ENCODE results near the gene DPP10.

DPP10 gene

DNA sequence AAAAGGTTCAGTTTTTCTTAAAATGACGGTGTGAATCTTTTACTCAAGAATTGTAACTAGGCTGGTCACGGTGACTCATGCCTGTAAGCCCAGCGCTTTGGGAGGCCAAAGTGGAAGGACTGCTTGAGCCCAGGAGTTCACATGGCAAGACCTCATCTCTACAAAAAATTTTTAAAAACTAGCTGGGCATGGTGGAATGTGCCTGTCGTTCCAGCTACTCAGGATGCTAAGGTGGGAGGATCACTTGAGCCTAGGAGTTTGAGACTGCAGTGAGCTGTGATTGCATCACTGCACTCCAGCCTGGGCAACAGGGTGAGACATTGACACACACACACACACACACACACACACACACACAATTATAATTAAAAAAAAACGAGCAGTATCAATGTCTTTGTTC is 369.8 kb downstream of the DPP10 start:
- TF ChIP-seq SP3 (tag by site-specific recombination; IDR thresholded peaks at IDR 0.05) (no peak), ZNF501 (tag by site-specific recombination; IDR thresholded peaks at IDR 0.05) (no peak), BCL11B (tag by site-specific recombination; IDR thresholded peaks at IDR 0.05; ENCODE audit: low read depth) (no peak), MZF1 (tag by site-specific recombination; IDR thresholded peaks at IDR 0.05; ENCODE audit: borderline replicate concordance) (no peak), PBX3 (CRISPR knock-in tag; IDR thresholded peaks at IDR 0.05) (no peak)
- TF ChIP-seq, protein P1, sequence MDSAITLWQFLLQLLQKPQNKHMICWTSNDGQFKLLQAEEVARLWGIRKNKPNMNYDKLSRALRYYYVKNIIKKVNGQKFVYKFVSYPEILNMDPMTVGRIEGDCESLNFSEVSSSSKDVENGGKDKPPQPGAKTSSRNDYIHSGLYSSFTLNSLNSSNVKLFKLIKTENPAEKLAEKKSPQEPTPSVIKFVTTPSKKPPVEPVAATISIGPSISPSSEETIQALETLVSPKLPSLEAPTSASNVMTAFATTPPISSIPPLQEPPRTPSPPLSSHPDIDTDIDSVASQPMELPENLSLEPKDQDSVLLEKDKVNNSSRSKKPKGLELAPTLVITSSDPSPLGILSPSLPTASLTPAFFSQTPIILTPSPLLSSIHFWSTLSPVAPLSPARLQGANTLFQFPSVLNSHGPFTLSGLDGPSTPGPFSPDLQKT (IDR thresholded peaks at IDR 0.05; ENCODE audit: borderline replicate concordance, low read depth, low read length): no peak
- Histone ChIP-seq H3K36me3 (ENCODE audit: control insufficient read depth in 2 of 2, insufficient read depth in 1 of 2, low read length in 2 of 2) (no peaks in the 10 kb centered on the region), H3K4me1 (ENCODE audit: control insufficient read depth, insufficient read depth, low read length) (no peaks in the 10 kb centered on the region), H3K4me3 (ENCODE audit: low read depth, low read length) (no peak overlapping the region), H3K9me3 (ENCODE audit: control insufficient read depth, insufficient read depth, low read depth, low read length) (no peaks in the 10 kb centered on the region), H3K27ac (ENCODE audit: extremely low read depth, low read depth, low read length) (no peak overlapping the region)
- POLR2A ChIA-PET: no interaction called here
- CTCF ChIA-PET: interaction anchor here (0.9 kb wide), 1 partner anchor 42 kb away, joined by 5 read pairs; no protein-coding TSS in a partner anchor

- Histone ChIP-seq H3K36me3 (ENCODE audit: control insufficient read depth in 2 of 2, insufficient read depth in 1 of 2, low read length in 2 of 2) (no peaks in the 10 kb centered on the region), H3K9me3 (ENCODE audit: control insufficient read depth, insufficient read depth, low read depth, low read length) (no peaks in the 10 kb centered on the region), H3K27ac (ENCODE audit: extremely low read depth, low read depth, low read length) (no peak overlapping the region), H3K4me1 (ENCODE audit: control insufficient read depth, insufficient read depth, low read length) (no peaks in the 10 kb centered on the region), H3K4me3 (ENCODE audit: low read depth, low read length) (no peak overlapping the region)
- CTCF ChIA-PET: no interaction called here
- TF ChIP-seq, protein P2, sequence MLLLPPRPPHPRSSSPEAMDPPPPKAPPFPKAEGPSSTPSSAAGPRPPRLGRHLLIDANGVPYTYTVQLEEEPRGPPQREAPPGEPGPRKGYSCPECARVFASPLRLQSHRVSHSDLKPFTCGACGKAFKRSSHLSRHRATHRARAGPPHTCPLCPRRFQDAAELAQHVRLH (tag by site-specific recombination; IDR thresholded peaks at IDR 0.05): no peak
- no peak for TF ChIP-seq SALL2 (tag by site-specific recombination; IDR thresholded peaks at IDR 0.05; ENCODE audit: borderline replicate concordance)
- no peak for TF ChIP-seq ZNF23 (tag by site-specific recombination; IDR thresholded peaks at IDR 0.05; ENCODE audit: borderline replicate concordance)
- TF ChIP-seq, protein P3, sequence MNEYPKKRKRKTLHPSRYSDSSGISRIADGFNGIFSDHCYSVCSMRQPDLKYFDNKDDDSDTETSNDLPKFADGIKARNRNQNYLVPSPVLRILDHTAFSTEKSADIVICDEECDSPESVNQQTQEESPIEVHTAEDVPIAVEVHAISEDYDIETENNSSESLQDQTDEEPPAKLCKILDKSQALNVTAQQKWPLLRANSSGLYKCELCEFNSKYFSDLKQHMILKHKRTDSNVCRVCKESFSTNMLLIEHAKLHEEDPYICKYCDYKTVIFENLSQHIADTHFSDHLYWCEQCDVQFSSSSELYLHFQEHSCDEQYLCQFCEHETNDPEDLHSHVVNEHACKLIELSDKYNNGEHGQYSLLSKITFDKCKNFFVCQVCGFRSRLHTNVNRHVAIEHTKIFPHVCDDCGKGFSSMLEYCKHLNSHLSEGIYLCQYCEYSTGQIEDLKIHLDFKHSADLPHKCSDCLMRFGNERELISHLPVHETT (tag by site-specific recombination; IDR thresholded peaks at IDR 0.05): no peak
- TF ChIP-seq, protein P4, sequence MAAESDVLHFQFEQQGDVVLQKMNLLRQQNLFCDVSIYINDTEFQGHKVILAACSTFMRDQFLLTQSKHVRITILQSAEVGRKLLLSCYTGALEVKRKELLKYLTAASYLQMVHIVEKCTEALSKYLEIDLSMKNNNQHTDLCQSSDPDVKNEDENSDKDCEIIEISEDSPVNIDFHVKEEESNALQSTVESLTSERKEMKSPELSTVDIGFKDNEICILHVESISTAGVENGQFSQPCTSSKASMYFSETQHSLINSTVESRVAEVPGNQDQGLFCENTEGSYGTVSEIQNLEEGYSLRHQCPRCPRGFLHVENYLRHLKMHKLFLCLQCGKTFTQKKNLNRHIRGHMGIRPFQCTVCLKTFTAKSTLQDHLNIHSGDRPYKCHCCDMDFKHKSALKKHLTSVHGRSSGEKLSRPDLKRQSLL (tag by site-specific recombination; IDR thresholded peaks at IDR 0.05): no peak
- TF ChIP-seq ZNF514 (tag by site-specific recombination; IDR thresholded peaks at IDR 0.05): no peak
- no peak for TF ChIP-seq ZNF239 (tag by site-specific recombination; IDR thresholded peaks at IDR 0.05)
- no peak for TF ChIP-seq MYNN (tag by site-specific recombination; IDR thresholded peaks at IDR 0.05; ENCODE audit: borderline replicate concordance)
- no peak for TF ChIP-seq ZNF701 (tag by site-specific recombination; IDR thresholded peaks at IDR 0.05)
- TF ChIP-seq ZNF549 (tag by site-specific recombination; IDR thresholded peaks at IDR 0.05): no peak
- TF ChIP-seq, protein P5, sequence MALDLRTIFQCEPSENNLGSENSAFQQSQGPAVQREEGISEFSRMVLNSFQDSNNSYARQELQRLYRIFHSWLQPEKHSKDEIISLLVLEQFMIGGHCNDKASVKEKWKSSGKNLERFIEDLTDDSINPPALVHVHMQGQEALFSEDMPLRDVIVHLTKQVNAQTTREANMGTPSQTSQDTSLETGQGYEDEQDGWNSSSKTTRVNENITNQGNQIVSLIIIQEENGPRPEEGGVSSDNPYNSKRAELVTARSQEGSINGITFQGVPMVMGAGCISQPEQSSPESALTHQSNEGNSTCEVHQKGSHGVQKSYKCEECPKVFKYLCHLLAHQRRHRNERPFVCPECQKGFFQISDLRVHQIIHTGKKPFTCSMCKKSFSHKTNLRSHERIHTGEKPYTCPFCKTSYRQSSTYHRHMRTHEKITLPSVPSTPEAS (tag by site-specific recombination; IDR thresholded peaks at IDR 0.05): no peak
- no peak for TF ChIP-seq ZNF394 (tag by site-specific recombination; IDR thresholded peaks at IDR 0.05; ENCODE audit: borderline replicate concordance)
- no peak for TF ChIP-seq ZNF366 (tag by site-specific recombination; conservative IDR thresholded peaks at IDR 0.05)
- POLR2A ChIA-PET: no interaction called here
These were observed 371.9 kb downstream of the DPP10 start for GRCh38 chr2:114814355-114814754.
